Small intestine (tissue), 7 donors: ENCODE results near the gene KLF15. TPM values are rescaled to one million over a fixed set of nuclear protein-coding genes. Genes with fewer than 3 reads are reported as not detected.

ENCODE experiments used
- DNase-seq, 2 donors: peaks; one replicate each; pipeline versions ENCODE4 v3.0.0 to v3.0.0-alpha.2; 2013
- FAIRE-seq: peaks from 2 replicates; lab custom pipeline; 2012; peaks lifted over from hg19 to GRCh38; lab: Jason Lieb, UNC
- H3K27ac ChIP-seq, 3 donors: one replicate each; pipeline ENCODE4 v1.5.1; 2013; ENCODE audit warnings: low read length in 2 of 3, mild to moderate bottlenecking in 2 of 3, control low read depth in 1 of 3, inconsistent platforms in 1 of 3, low read depth in 1 of 3, moderate library complexity in 1 of 3
- H3K27me3 ChIP-seq, 3 donors: one replicate each; pipeline ENCODE4 v1.6.1; 2013; ENCODE audit warnings: low read length in 3 of 3, inconsistent platforms in 1 of 3; ENCODE audit not compliant: control insufficient read depth in 3 of 3, insufficient read depth in 3 of 3
- H3K36me3 ChIP-seq, 3 donors: one replicate each; pipeline ENCODE4 v1.6.1; 2013; ENCODE audit warnings: low read length in 3 of 3, inconsistent platforms in 1 of 3, low read depth in 1 of 3, mild to moderate bottlenecking in 1 of 3, moderate library complexity in 1 of 3; ENCODE audit not compliant: control insufficient read depth in 3 of 3, insufficient read depth in 2 of 3
- H3K4me1 ChIP-seq, 3 donors: one replicate each; pipeline ENCODE4 v1.6.1; 2013; ENCODE audit warnings: low read length in 2 of 3, inconsistent platforms in 1 of 3, low read depth in 1 of 3, mild to moderate bottlenecking in 1 of 3, moderate library complexity in 1 of 3; ENCODE audit not compliant: control insufficient read depth in 3 of 3, insufficient read depth in 2 of 3
- H3K4me3 ChIP-seq, 3 donors: one replicate each; pipeline ENCODE4 v1.5.1; 2013; ENCODE audit warnings: low read length in 3 of 3, control low read depth in 1 of 3, inconsistent platforms in 1 of 3, low read depth in 1 of 3, mild to moderate bottlenecking in 1 of 3, moderate library complexity in 1 of 3
- H3K9me3 ChIP-seq, 2 donors: one replicate each; pipeline ENCODE4 v1.6.1; 2013; ENCODE audit warnings: low read depth in 1 of 2, low read length in 1 of 2; ENCODE audit not compliant: control insufficient read depth in 2 of 2, insufficient read depth in 1 of 2
- WGBS, 3 donors: extraction: QIAGEN DNeasy Blood & Tissue Kit; methylation state at CpG; one replicate each; pipeline ENCODE4 v1.1.7; 2013; 5-methylcytosine and 5-hydroxymethylcytosine counted together
- polyA plus RNA-seq, 4 donors: library from polyadenylated mRNA; stranded (reverse) in 3 of 4; unstranded in 1 of 4; fragments of 200-250 nt in 3 of 4; fragments of 120-200 nt in 1 of 4; gene quantifications; one replicate each; pipeline versions ENCODE4 v1.2.1 to v1.2.3, GENCODE V29; 2013
- donor health status: healthy with polysubstance abuse.
- donor health status: control.
- donor health status: control.
- donor health status: Bipolar disorder and iron deficiency.
- donor health status: healthy.

Gene KLF15
- polyA plus RNA-seq, 4 donors: 0.45 to 9.7 (median 2.0) TPM

- Histone ChIP-seq H3K27me3 (no peaks in the 10 kb centered on the region), H3K9me3 (peaks cover 0 to 15% of the 10 kb centered on the region in 2 donors), H3K4me1 (no peaks in the 10 kb centered on the region), H3K27ac (no peak overlapping the region), H3K4me3 (no peak overlapping the region), H3K36me3 (no peaks in the 10 kb centered on the region)
- WGBS, 3 donors: 95 to 97% (median 97%) methylated on average over 6 of the region's 6 CpGs
- DNase-seq: no peak
- FAIRE-seq: no peak
These were observed 44.0 kb downstream of the KLF15 start for GRCh38 chr3:126313166-126313565.

DNA sequence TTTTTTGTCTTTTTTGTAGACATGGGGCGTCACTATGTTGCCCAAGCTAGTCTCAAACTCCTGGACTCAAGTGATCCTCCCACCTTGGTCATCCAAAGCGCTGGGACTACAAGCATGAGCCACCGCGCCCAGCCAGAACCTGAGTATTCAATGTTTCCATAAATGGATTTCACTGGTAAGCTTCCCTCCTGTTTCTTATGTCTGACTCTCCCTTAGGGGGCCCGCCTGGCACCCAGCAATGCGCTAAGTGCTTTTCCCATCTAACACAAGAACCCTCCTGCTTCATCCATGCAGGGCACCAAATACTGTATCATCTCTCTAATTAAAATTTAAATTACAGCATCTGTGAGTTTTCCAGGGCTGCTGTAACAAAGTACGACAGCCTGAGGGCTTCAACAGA lies 44.9 kb downstream of the KLF15 start:
- Histone ChIP-seq H3K4me3 (no peak overlapping the region), H3K9me3 (peaks cover 0 to 8% of the 10 kb centered on the region in 2 donors), H3K27ac (no peak overlapping the region), H3K4me1 (no peaks in the 10 kb centered on the region), H3K36me3 (no peaks in the 10 kb centered on the region), H3K27me3 (no peaks in the 10 kb centered on the region)
- 92 to 95% (median 95%) methylated on average over 7 of the region's 7 CpGs for WGBS, 3 donors
- FAIRE-seq (no peak), DNase-seq (no peak)

DNA sequence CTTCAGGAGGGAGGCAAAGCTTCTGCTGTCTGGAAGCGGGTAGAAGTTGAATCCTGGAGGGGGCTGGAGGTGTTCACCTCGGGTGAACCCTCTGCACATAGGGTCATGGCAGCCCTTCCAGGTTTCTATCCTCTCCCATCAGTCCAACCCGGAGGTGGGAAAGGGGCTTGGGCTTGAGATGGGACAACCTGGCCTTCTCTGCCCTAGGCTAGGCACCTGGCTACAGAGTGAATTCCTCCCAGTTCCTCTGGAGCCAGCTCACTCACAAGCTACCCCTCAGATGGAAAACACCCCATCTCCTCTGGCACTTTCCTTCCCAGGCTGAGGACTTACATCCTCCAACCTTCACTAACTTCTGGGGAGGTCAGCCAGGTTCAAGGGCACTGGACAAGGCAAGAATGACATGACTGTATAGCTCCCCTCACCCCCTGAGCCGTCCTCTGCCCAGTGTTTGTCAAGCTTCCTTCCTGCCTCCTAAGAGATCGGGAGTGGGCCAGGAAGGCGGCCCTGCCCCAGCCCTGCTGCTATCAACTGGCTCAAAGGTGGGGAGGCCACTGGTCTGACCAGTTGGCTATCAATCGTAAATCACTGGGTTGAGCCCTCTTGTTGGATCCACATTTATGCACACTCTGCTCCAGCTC lies 45.8 kb downstream of the KLF15 start:
- no peak for DNase-seq
- FAIRE-seq: no peak
- Histone ChIP-seq H3K4me1 (no peaks in the 10 kb centered on the region), H3K27ac (no peak overlapping the region), H3K27me3 (no peaks in the 10 kb centered on the region), H3K9me3 (peaks cover 0 to 8% of the 10 kb centered on the region in 2 donors), H3K4me3 (no peak overlapping the region), H3K36me3 (no peaks in the 10 kb centered on the region)
- 48 to 74% (median 58%) methylated on average over 7 of the region's 7 CpGs for WGBS, 3 donors

GRCh38 chr3:126310816-126311215 lies 46.4 kb downstream of the KLF15 start:
- WGBS, 3 donors: 66 to 85% (median 73%) methylated on average over 5 of the region's 5 CpGs
- Histone ChIP-seq H3K4me1 (no peaks in the 10 kb centered on the region), H3K9me3 (peaks cover 0 to 8% of the 10 kb centered on the region in 2 donors), H3K36me3 (no peaks in the 10 kb centered on the region), H3K4me3 (no peak overlapping the region), H3K27me3 (no peaks in the 10 kb centered on the region), H3K27ac (no peak overlapping the region)
- DNase-seq (no peak), FAIRE-seq (no peak)

- 87 to 88% (median 87%) methylated on average over 12 of the region's 12 CpGs for WGBS, 3 donors
- Histone ChIP-seq H3K36me3 (no peaks in the 10 kb centered on the region), H3K9me3 (peaks cover 0 to 8% of the 10 kb centered on the region in 2 donors)
These were observed 47.1 kb downstream of the KLF15 start for GRCh38 chr3:126309861-126310655.

DNA sequence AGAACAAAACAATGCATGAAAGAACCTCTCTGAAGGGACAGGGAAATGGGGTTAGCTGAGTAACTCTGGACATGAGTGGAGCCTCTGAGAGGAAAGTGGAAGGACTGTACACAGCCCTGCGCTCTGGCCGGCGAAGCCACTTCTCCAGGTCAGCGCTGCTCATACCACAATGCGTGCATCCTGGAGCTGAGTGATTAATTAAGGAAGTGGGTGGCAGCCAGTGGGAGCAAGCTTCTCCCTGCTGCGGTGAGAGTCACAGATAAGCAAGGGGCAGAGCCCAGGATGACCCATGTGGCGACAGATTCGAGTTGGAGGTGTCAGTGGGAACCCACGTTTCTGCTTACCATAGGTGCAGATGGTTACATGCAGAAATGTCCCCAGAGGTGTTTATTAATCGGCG lies 48.0 kb downstream of the KLF15 start:
- DNase-seq (no peak), FAIRE-seq (no peak)
- H3K36me3 ChIP-seq: no peaks in the 10 kb centered on the region
- no peak overlapping the region for H3K27ac ChIP-seq
- no peak overlapping the region for H3K4me3 ChIP-seq
- no peaks in the 10 kb centered on the region for H3K4me1 ChIP-seq
- no peaks in the 10 kb centered on the region for H3K27me3 ChIP-seq
- H3K9me3 ChIP-seq: peaks cover 0 to 11% of the 10 kb centered on the region in 2 donors
- WGBS, 3 donors: 61 to 75% (median 71%) methylated on average over 11 of the region's 11 CpGs

More at GRCh38 chr3:126309861-126310655, 47.1 kb downstream of the KLF15 start:
- no peaks in the 10 kb centered on the region for H3K4me1 ChIP-seq
- FAIRE-seq (no peak), DNase-seq (no peak)
- H3K27me3 ChIP-seq: no peaks in the 10 kb centered on the region
- no peak overlapping the region for H3K27ac ChIP-seq
- no peak overlapping the region for H3K4me3 ChIP-seq

DNA sequence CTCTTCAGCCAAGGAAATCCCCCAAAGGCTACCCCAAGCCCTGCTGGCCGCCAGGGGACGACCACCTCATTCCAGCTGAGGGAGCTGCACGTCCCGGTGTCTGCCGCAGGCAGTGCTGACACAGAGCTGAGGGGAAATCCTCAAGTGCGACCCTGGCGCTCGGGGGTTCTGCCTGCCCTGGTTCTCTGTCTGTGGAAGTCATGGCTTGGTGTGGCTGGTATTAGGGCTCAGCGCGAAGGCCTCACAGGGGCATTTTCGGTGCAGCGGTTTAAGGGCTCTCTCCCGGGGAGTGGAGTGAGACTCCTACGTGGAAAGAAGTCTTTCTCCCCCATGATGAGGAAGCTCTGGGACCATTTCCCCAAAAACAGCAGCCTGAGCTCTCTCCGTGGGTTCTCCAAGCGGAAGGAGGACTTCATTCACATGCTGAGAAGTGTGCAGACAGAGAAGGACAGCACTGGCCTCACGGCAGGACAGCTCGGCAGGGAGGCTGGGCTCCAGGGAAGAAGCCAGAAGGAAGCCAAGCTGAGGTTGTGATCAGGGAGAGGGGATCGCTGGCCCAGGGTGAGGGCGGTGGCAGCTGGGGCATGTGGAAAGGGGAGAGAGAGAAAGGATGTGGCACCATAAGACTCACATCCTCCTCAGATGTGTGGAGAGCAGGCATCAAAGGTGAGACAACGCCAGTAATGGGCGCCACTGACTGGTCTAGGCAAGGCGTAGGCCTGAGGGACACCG lies 48.6 kb downstream of the KLF15 start:
- H3K4me3 ChIP-seq: no peak overlapping the region
- no peaks in the 10 kb centered on the region for H3K27me3 ChIP-seq
- no peak overlapping the region for H3K27ac ChIP-seq
- WGBS, 3 donors: 88 to 91% (median 90%) methylated on average over 24 of the region's 24 CpGs
- H3K36me3 ChIP-seq: no peaks in the 10 kb centered on the region
- H3K9me3 ChIP-seq: peaks cover 0 to 12% of the 10 kb centered on the region in 2 donors
- FAIRE-seq (no peak), DNase-seq (no peak)
- H3K4me1 ChIP-seq: no peaks in the 10 kb centered on the region

DNA sequence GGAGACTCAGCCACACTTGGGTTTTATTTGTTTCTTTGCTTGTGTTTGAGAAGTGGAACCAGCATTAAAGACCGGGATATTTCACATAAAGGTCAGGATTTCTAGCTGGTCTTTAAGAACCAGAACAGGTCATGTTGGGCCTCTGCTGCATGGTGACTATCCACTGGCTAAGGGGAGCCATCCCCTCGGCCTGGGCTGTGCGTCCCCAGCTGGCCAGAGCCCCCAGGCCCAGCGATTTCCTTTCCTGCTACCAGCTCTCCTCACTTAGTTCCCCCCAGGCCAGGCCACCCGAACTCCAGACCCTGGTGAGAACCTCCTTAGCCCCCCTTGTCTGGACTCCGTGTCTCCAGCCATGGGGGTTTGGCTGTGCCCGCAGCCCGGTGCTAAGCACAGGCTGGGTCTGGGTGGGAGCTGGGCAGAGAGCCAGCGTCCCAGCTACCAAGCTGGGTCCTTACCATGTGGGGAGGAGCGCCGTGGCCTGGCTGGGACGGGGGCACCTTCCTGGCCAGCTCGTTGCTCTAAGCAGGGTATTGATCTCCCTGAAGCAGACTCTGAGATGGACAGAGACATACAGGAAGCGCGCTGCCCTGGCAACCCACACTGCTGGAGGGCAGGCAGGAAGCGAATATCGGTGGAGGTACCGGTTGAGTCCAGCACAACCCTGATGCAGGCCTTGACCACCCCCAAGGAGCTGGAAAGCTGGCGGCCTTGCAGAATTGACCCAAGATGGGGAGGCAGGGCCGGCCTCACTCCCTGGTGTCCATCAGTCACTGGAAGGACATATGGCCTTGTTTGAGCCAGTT lies 49.4 kb downstream of the KLF15 start:
- H3K4me3 ChIP-seq: no peak overlapping the region
- 84 to 87% (median 86%) methylated on average over 20 of the region's 20 CpGs for WGBS, 3 donors
- no peaks in the 10 kb centered on the region for H3K27me3 ChIP-seq
- FAIRE-seq: no peak
- no peak for DNase-seq
- peaks cover 0 to 12% of the 10 kb centered on the region in 2 donors for H3K9me3 ChIP-seq
- no peak overlapping the region for H3K27ac ChIP-seq
- no peaks in the 10 kb centered on the region for H3K36me3 ChIP-seq
- H3K4me1 ChIP-seq: no peaks in the 10 kb centered on the region
